GM19043 (cell line): ENCODE data around the gene SAMD3.
"Not testable (repeated sequence)": the region's sequence is repeated elsewhere in the genome, so short reads cannot be mapped to it uniquely, and the experiment has no call there.

Source experiments
- ATAC-seq: cut with Tn5 transposase; IDR thresholded peaks from one replicate; pipeline ENCODE4 v1.9.1; 2021; ENCODE audit warnings: low read depth; ENCODE audit not compliant: unreplicated experiment

SAMD3 gene

DNA sequence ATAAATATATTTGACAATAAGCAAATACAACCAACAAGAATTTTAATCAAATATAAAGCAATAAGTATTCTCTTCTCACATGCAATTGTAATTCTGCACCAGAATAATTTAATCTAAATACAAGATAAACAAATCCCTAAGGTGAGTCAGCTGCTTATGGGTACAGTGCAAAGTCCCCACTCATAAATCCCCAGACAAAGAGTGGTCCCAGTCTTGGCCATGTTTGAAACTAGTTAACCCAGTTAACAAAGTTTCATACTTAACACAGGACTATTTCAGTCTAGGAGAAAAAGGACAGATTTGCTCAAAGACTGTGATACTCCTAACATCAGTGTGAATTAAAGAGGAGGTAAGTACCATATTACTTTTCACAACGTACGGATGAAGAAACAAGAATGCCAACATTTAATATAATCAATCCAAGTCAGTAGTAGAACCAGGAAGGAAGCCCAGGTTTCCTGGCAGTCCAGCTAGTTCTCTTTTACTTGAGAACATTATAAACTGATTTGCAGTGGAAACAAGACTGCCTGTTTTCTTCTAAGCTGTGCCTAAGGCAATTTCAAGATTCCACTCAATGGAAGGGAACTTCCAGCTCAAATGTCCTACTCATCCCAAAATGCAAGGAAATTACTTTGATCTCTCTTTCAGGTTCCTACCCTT, 10.4 kb downstream of the SAMD3 start:
- no peak for ATAC-seq

DNA sequence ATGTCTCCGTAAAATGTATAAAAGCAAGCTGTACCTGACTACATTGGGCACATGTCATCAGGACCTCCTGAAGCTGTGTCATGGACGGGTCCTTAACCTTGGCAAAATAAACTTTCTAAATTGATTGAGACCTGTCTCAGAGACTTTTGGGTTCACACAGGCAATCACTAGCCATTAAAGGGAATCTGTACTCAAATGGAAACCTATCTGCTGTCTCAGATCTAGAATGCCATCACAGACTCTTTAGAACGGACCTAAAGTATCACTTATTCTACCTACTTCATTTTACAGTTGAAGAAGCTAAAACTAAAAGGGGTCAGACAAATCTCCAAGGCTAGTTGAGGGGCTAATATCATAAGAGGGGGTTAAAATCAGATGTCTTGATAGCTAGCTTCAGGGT, 11.1 kb downstream of the SAMD3 start:
- ATAC-seq = no peak

DNA sequence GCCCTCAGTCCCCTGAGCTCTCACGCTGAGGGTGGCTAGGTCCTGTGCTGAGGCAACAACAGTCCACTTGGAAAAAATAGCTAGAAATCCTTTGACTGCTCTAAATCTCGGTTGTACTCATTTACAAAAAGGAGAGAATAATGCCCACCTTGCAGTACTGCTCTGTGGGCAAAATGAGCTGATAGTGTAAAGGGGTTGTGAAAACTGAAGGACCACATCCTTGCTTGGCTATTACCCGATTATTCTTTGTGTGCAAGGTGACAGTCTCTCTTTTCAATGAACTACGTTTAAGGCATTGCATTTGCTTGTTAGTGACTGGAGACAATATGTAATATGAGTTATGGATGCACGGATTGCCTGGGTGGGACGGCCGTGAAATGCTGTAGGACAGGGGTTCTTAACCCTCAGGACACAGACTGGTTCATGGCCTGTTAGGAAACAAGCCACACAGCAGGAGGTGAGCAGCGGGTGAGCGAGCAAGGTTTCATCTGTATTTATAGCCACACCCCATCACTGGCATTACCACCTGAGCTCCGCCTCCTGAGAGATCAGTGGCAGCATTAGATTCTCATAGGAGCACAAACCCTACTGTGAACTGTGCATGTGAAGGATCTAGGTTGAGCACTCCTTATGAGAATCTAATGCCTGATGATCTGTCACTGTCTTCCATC, 14.6 kb downstream of the SAMD3 start:
- ATAC-seq = no peak

DNA sequence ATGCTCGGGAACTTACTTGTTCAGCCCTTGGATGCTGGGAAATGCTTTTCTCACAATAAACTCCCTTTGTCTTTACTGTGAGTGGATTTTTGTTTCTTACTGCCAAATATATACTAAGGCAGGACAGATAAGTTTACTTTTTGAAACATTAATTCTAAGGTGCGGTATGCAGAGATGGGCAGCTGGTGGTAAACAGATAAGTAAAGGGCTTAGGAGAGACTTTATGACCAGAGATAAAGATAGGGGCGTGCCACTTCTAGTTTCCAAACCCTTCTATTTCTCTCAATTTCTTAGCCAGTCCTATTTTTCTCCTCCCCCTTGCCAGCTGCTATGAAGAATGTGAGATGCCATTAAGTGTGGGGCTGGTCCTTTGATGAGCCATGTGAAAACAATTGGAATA, 16.3 kb downstream of the SAMD3 start:
- ATAC-seq = no peak

DNA sequence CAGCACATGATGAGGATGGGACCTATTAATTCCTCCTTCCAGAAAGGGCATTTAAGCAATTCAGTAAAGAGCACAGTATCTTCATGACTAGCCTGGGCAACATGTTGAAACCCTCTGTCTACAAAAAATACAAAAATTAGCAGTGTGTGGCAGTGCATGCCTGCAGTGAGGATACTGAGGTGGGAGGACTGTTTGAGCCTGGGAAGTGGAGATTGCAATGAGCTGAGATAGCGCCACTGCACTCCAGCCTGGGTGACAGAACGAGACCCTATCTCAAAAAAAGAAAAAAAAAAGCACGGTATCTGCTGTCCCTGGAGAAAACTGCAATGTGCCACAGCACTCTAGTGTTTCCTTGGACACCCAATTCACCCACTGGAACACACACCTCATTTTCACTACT, 18.4 kb downstream of the SAMD3 start:
- ATAC-seq = no peak

DNA sequence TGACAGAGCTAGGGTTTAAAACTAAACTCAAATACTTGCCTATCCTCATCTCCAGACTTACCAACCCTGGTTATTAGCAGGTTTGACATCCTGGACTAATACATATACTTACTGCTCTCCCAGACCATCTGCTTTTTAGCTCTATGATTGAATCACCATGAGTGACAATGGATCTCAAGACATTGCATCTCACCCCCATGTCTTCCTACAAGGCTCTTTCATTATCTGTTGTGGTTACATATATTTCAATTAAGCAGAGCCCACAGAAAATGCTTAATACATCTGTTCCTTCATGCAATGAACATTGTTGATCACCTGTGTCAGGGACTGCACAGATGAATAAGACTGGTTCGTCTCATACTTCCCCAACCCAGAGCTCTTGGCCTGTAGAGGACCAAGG, 19.4 kb downstream of the SAMD3 start:
- ATAC-seq = no peak

DNA sequence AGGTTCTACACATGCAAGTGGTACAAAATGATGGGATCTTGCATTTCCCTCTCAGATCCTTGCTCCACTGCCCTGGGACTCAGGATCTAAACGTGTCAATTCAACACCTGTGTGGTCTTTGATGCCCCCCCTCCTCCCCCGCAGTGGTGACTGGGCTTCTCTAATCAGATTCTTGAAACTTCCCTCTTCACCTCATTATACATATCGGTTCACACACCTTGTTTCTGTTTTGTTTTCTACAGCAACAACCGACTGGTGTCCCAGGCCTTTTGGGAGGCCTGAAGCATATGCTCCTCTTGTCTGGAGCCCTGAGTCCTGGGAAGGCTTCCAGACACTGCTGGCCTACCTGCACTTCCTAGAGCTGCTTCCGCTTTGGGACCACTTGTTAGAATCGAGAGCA, 20.0 kb downstream of the SAMD3 start:
- ATAC-seq = no peak

DNA sequence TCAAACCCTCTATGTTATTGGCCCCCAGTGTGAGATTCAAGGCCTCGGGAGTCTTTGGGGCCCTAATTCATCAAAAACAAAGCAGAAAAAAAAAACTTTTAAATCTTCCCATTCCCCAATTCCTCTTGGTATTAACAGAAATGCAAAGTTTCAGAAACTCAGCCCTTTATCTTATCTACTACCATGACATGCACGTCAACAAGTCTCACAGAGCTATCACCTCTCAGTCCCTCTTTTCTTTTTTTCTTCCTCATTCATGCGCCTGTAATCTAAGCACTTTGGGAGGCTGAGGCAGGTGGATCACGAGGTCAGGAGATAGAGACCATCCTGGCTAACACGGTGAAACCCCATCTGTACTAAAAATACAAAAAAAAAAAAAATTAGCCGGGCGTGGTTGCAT, 22.7 kb downstream of the SAMD3 start:
- no peak for ATAC-seq

DNA sequence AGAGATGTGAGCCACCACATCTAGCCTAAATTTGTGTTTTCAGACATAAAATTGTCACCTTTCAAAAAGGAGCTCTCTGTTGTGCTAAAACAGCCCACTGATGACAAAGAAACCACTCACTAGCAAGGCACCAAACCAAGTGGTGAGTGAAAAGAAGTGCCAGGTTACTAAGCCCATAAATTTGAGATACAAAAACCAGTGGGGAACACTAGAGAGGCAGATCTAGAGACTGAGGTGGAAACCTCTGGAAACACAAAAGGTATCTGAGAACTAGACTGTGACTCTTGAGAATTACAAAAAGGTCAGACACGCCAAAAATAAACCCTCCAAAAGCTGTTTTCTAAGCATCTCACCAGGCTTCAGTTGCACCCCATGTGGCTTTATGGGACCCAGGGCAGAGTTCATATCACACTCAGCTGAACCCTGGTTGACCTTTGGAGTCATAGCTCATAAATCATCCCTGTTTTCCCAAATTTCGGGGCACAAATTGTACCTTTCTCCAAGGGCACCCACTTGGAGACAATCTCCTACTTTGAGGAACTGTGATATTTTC, 24.2 kb downstream of the SAMD3 start:
- no peak for ATAC-seq

DNA sequence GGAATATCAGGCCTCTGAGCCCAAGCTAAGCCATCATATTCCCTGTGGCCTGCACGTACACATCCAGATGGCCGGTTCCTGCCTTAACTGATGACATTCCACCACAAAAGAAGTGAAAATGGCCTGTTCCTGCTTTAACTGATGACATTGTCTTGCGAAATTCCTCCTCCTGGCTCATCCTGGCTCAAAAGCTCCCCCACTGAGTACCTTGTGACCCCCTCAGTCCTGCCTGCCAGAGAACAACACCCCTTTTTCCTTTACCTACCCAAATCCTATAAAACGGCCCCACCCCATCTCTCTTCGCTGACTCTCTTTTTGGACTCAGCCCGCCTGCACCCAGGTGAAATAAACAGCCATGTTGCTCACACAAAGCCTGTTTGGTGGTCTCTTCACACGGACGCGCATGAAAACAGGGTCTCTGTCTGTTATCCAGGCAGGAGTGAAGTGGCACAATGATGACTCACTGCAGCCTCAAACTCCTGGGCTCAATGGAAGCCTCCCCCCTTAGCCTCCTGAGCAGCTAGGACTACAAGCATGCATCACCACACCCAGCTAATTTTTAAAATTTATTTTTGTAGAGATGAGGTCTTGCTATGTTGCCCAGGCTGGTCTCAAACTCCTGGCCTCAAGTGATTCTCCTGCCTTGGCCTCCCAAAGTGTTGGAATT, 24.8 kb downstream of the SAMD3 start:
- not testable (repeated sequence) for ATAC-seq

DNA sequence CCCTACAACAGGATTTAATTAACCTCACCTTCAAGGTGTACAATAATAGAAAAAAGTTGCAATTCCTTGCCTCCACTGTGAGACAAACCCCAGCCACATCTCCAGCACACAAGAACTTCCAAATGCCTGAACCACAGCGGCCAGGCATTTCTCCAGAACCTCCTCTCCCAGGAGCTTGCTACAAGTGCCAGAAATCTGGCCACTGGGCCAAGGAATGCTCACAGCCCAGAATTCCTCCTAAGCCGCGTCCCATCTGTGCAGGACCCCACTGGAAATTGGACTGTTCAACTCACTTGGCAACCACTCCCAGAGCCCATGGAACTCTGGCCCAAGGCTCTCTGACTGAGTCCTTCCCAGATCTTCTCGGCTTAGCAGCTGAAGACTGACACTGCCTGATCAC, 28.3 kb downstream of the SAMD3 start:
- not testable (repeated sequence) for ATAC-seq

DNA sequence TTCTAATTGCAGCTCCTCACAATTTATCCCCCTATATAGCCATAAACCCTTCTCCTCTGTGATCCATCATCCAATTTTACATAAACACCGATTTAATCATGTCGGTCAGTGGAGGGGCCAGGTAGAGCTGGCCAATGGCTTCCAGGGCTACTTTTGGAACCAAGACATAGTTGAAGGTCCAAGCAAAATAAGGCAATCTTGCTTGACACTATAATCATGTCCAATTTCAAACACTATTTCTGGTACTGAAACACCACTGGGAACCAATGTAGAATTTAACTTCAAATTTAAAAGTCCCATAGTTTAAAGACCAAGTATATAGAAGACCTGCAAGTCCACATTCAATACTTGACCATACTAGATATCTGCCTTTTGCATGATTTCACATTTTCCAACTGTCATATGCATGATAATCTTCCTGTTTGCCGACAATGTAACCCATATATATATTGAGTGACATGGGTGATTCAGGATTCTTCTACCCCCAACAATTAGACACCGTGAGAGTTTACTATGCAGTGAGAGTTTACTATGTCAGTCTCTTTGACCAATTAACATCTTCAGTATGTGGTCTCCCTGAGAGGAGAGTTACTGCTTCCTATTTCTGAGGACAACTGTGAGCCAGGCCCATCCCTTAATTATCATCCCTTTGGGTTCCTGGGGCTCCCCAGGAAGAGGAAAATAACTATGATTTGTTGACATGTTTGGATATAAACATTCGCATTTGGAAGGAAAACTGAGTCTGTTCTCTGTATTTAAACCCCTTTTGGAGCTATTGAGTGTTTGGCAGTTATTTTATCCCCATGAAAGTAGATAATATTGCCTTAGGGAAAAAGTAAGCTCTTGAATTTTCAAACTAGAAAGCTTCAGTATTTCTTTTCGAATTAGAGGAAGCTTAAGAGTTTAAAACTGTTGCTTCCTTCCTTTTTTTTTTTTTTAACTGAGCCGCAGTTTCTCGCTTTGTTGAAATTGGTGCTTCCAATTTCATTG, 31.8 kb downstream of the SAMD3 start:
- ATAC-seq = no peak

DNA sequence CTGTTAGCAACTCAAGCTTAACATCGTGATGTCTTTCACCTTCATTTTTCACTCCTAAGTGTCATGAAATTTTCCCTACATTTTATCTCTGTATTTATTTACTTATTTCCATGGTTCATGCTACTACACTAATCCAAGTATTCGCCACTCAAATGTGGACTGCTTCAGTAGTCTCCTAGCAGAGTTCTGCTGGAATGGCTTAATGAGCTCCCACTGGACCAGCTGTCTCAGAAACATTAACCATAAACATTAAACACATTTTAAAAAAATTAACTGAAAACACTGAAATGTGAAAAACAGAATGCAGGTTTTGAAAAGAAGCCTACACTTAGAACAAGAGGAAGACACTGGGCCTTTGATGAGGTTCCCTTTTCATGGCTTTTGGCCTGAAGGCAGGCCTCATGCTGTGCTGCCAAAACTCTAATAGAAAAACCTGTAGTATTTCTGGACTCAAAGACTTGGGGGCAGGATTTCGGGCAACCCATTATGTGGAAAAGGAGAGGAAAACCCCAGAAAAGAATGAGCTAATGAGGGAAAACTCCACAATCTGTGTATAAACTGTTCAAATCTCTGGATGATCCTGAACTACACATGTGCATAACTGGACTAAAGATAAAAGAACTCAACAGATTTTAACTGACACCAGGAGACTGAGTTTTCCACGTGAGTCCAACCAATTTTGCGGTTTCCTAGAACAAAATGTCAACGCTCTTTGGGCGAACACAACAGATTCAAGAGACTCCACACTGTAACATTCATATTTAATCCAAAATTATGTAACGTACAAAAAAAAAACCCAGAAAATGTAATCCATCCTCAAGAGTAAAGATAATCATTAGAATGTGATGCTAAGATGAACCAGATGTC, 33.0 kb downstream of the SAMD3 start:
- no peak for ATAC-seq

DNA sequence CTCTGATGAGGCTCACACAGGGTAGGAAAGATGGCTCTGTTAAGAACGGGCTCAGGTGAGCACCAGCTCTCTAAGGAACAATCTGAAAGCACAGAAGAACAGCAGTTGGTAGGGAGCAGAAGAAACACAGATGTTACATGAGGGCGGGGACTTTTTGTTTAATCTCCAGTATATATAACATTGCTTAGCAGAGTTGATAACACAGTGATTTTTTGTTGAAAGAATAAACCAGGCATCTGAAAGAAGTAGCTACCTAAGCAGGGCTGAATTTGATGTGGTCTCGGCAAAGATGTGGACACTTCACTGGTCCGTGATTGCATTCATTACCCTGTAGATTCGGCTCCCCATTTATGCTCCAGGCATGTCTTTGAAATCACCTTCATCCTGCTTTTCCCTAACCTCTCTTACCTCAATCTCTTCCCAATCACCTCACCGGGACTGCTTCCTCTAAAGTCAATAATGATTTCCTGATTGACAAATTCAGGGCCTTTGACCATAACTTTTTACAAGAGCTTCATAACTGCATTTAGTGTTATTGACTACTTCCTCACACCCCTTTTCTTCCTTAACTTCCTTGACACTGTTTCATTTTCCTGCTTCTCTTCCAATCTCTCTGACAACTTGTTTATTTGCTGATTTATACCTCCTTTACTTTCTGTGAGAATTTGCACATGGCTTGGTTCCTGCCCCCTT, 34.4 kb downstream of the SAMD3 start:
- ATAC-seq = no peak

DNA sequence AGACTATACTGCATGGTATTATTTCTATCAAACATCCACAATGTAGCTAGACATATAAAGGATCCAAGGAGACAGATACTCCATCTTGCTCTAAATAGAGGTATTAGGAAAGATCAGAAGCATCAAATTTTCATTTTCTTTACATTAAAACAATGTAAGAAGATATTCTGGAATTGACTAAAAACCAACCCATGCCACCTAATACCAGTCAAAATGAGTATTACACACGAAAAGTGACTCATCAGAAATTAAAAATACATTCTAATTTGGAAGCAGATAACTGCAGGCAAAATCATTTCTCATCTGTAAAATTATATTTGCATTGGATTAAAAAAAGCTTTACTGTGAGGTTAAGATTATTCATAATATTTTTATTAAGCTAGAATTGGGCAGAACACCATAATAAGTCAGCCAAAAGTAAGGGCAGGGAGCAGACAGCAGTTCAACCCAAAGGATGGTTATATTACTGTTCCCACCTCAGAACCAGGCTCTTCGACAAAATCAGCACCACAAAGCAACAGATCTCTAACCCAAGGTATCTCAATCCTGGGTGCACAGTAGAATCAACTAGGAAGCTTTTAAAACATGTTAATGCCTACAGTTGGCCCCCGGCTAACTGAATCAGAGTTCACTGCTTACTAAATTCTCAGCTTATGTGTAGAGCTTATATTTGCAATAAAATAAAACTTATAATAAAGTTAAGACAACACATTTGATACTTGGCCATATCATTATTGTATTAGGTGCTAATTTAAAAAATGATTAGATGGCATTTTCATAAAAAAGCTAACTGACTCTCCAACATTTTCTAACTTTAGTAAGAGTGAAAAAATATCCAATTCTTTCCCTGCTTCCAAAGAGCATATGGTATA, 35.2 kb downstream of the SAMD3 start:
- ATAC-seq = no peak

DNA sequence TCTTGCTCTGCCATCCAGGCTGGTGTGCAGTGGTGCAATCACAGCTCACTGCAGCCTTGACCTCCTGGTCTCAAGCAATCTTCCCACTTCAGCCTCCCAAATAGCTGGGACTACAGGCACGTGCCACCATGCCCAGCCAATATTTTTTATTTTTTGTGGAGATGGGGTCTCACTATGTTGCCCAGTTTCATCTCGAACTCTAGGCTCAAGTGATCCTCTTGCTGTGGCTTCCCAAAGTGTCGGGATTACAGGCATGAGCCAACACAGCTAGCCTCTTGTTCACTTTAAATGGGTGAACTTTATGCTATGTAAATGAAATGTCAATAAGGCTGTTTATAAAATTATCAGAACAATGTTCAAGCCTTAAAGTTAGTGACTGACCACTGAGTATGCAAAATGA, 37.1 kb downstream of the SAMD3 start:
- no peak for ATAC-seq

DNA sequence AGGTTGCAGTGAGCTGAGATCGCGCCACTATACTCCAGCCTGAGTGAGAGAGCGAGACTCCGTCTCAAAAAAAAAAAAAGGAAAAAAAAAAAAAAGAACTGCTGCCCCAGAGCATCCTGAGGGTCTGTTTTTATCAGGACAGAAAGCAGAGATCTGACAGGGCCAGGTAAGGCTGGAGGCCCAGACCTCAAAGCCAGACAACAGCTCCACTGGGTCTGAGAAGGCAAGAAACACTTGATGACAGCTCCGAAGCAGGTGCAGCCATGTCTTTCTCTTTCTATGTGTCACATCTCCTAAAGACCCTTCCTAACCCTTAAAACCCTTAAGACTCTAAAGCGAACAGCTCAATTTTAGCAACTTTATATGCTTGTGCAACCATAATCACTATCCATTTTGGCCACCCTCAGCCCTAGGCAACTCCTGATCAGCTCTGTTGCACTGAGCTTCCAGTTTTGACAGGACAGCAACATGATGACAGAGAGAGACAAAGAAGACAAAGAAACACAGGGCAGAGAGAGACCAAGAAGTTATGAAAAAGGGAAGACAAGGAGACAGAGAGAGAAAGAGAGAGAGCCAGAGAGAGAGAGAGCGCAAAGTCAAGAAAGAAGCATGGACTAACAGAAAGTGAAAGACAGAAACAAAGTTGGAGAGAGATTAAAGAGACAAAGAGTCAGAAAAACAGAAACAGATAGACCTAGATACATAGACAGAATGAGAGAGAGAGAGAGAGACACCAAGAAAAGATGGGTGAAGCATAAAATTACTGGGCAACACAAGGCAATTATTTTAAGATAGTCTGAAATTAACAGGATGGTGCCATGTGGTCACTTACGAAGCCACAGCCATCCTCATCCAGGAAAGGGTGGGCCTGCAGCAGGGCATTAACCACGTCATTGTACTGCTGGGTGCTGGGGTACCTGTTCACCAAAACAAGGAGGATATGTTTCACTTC, 39.2 kb downstream of the SAMD3 start:
- no peak for ATAC-seq
